Mesenchymal stem cell (in vitro differentiated cells and primary cell): ENCODE data around the gene RPS27A.

ENCODE experiments used
- DNase-seq: peaks from one replicate; pipeline ENCODE4 v3.0.0-alpha.2; 2013
- H2AFZ ChIP-seq: one replicate; pipeline ENCODE4 v1.6.1; 2013; ENCODE audit warnings: low read depth, mild to moderate bottlenecking, control low read depth, inconsistent platforms, low read length, moderate library complexity
- H2AK5ac ChIP-seq: 2 replicates; pipeline ENCODE4 v1.6.1; 2013; ENCODE audit warnings: low read length, moderate library complexity, mild to moderate bottlenecking, inconsistent platforms; ENCODE audit not compliant: severe bottlenecking
- H2BK120ac ChIP-seq: one replicate; pipeline ENCODE4 v1.6.1; 2013; ENCODE audit warnings: low read depth, mild to moderate bottlenecking, inconsistent platforms, low read length, moderate library complexity
- H2BK12ac ChIP-seq, 2 experiments: one replicate each; pipeline ENCODE4 v1.6.1; 2013; ENCODE audit warnings: inconsistent platforms in 2 of 2, low read length in 2 of 2, mild to moderate bottlenecking in 2 of 2, moderate library complexity in 2 of 2, control low read depth in 1 of 2
- H2BK15ac ChIP-seq: one replicate; pipeline ENCODE4 v1.6.1; 2013; ENCODE audit warnings: mild to moderate bottlenecking, low read depth, inconsistent platforms; ENCODE audit not compliant: poor library complexity, severe bottlenecking
- H2BK5ac ChIP-seq: 2 replicates; pipeline ENCODE4 v1.6.1; 2013; ENCODE audit warnings: low read depth, mild to moderate bottlenecking, low read length, control low read depth, inconsistent platforms; ENCODE audit not compliant: poor library complexity, severe bottlenecking
- H3K14ac ChIP-seq, 2 experiments: one replicate each; pipeline ENCODE4 v1.6.1; 2013; ENCODE audit warnings: inconsistent platforms in 2 of 2, low read length in 2 of 2, control low read depth in 1 of 2, mild to moderate bottlenecking in 1 of 2, moderate library complexity in 1 of 2
- H3K18ac ChIP-seq, 2 experiments: one replicate each; pipeline ENCODE4 v1.6.1; 2013; ENCODE audit warnings: inconsistent platforms in 2 of 2, low read length in 2 of 2, control low read depth in 1 of 2, low read depth in 1 of 2, mild to moderate bottlenecking in 1 of 2
- H3K23ac ChIP-seq, 2 experiments: one replicate each; pipeline ENCODE4 v1.6.1; 2013; ENCODE audit warnings: inconsistent platforms in 2 of 2, low read length in 2 of 2, mild to moderate bottlenecking in 2 of 2, moderate library complexity in 2 of 2, control low read depth in 1 of 2
- H3K27ac ChIP-seq: 2 replicates; pipeline ENCODE4 v1.5.1; 2013; ENCODE audit warnings: mild to moderate bottlenecking, moderate library complexity, low read length, control low read depth, inconsistent platforms; ENCODE audit not compliant: poor library complexity, severe bottlenecking
- H3K27me3 ChIP-seq, 2 experiments: 2 replicates each; pipeline versions ENCODE4 v1.6.1 to v1.7.0; 2013; ENCODE audit warnings: low read length in 2 of 2, mild to moderate bottlenecking in 2 of 2, moderate library complexity in 2 of 2, control low read depth in 1 of 2, inconsistent platforms in 1 of 2; ENCODE audit not compliant: control insufficient read depth in 1 of 2, insufficient read depth in 1 of 2
- H3K36me3 ChIP-seq, 2 experiments: 2 replicates each; pipeline versions ENCODE4 v1.6.1 to v1.7.0; 2013; ENCODE audit warnings: low read length in 2 of 2, control low read depth in 1 of 2, inconsistent platforms in 1 of 2, low read depth in 1 of 2, mild to moderate bottlenecking in 1 of 2; ENCODE audit not compliant: insufficient read depth in 2 of 2, control insufficient read depth in 1 of 2
- H3K4ac ChIP-seq, 2 experiments: one replicate each; pipeline ENCODE4 v1.6.1; 2013; ENCODE audit warnings: inconsistent platforms in 2 of 2, low read length in 2 of 2, mild to moderate bottlenecking in 2 of 2, moderate library complexity in 2 of 2, control low read depth in 1 of 2, low read depth in 1 of 2
- H3K4me1 ChIP-seq: 2 replicates; pipeline ENCODE4 v1.6.1; 2013; ENCODE audit warnings: low read depth, low read length, control low read depth; ENCODE audit not compliant: control insufficient read depth, insufficient read depth
- H3K4me2 ChIP-seq: 2 replicates; pipeline ENCODE4 v1.6.1; 2013; ENCODE audit warnings: low read length, mild to moderate bottlenecking, inconsistent platforms; ENCODE audit not compliant: poor library complexity, severe bottlenecking
- H3K4me3 ChIP-seq, 2 experiments: 2 replicates each; pipeline versions ENCODE4 v1.5.1 to v1.7.0; 2013; ENCODE audit warnings: low read length in 2 of 2, mild to moderate bottlenecking in 2 of 2, control low read depth in 1 of 2, low read depth in 1 of 2; ENCODE audit not compliant: insufficient read depth in 1 of 2
- H3K79me1 ChIP-seq: replicated peaks from 2 replicates; pipeline ENCODE4 v1.6.1; 2013; ENCODE audit warnings: mild to moderate bottlenecking, control low read depth, low read length, inconsistent platforms; ENCODE audit not compliant: poor library complexity, severe bottlenecking
- H3K9ac ChIP-seq: 2 replicates; pipeline ENCODE4 v1.7.0; 2013; ENCODE audit warnings: mild to moderate bottlenecking, low read length, moderate library complexity
- H3K9me3 ChIP-seq: 2 replicates; pipeline ENCODE4 v1.7.0; 2013; ENCODE audit warnings: mild to moderate bottlenecking, low read length; ENCODE audit not compliant: control insufficient read depth
- H4K8ac ChIP-seq: one replicate; pipeline ENCODE4 v1.6.1; 2013; ENCODE audit warnings: inconsistent platforms, mild to moderate bottlenecking, low read length, moderate library complexity
- H4K91ac ChIP-seq: one replicate; pipeline ENCODE4 v1.6.1; 2013; ENCODE audit warnings: mild to moderate bottlenecking, low read length, inconsistent platforms
- WGBS: methylation state at CpG from one replicate; pipeline ENCODE4 v1.1.7; 2013; ENCODE audit warnings: mixed read lengths; 5-methylcytosine and 5-hydroxymethylcytosine counted together

The RPS27A gene

GRCh38 chr2:55223958-55224760 lies 8.3 kb upstream of the RPS27A start:
- H3K9me3 ChIP-seq: no peaks in the 10 kb centered on the region

GRCh38 chr2:55224761-55225261 lies 7.7 kb upstream of the RPS27A start:
- peaks cover 8 to 26% of the 10 kb centered on the region in 2 experiments for H3K36me3 ChIP-seq
- H3K4ac ChIP-seq: peak overlapping the region; percentile 35 to 60
- H2BK5ac ChIP-seq: no peak overlapping the region
- peaks cover 3% of the 10 kb centered on the region for H3K4me1 ChIP-seq
- no peak overlapping the region for H3K23ac ChIP-seq
- no peak overlapping the region for H3K18ac ChIP-seq
- H3K9ac ChIP-seq: no peak overlapping the region
- no peak overlapping the region for H2AK5ac ChIP-seq
- WGBS: 82% methylated on average over 19 of the region's 19 CpGs
- H4K8ac ChIP-seq: no peak overlapping the region
- no peak overlapping the region for H3K4me3 ChIP-seq
- no peak overlapping the region for H2BK15ac ChIP-seq
- no peak overlapping the region for H2BK120ac ChIP-seq
- no peak overlapping the region for H3K4me2 ChIP-seq
- H3K27me3 ChIP-seq: no peaks in the 10 kb centered on the region
- H3K14ac ChIP-seq: no peak overlapping the region
- peaks cover 24% of the 10 kb centered on the region for H3K79me1 ChIP-seq
- H4K91ac ChIP-seq: peak overlapping the region; percentile 25
- no peak overlapping the region for H2AFZ ChIP-seq
- H2BK12ac ChIP-seq: peak overlapping the region in 1 of 2 experiments; percentile 89
- no peaks in the 10 kb centered on the region for H3K9me3 ChIP-seq
- no peak overlapping the region for H3K27ac ChIP-seq
- no peak for DNase-seq

More at GRCh38 chr2:55223958-55224760, 8.3 kb upstream of the RPS27A start:
- Histone ChIP-seq H2BK12ac (peak overlapping the region in 1 of 2 experiments; percentile 83), H3K14ac (no peak overlapping the region), H3K4me2 (no peak overlapping the region), H2AFZ (no peak overlapping the region), H2BK5ac (no peak overlapping the region), H4K8ac (no peak overlapping the region), H3K4me1 (peaks cover 3% of the 10 kb centered on the region), H3K36me3 (peaks cover 8 to 22% of the 10 kb centered on the region in 2 experiments), H3K18ac (peak overlapping the region in 1 of 2 experiments; percentile 46), H2BK120ac (no peak overlapping the region), H3K79me1 (peaks cover 23% of the 10 kb centered on the region), H3K4ac (peak overlapping the region in 1 of 2 experiments; percentile 60), H4K91ac (peak overlapping the region; percentile 4), H3K9ac (no peak overlapping the region), H3K23ac (peak overlapping the region in 1 of 2 experiments; percentile 50), H3K27ac (no peak overlapping the region), H3K4me3 (peak overlapping the region in 1 of 2 experiments; percentile 80), H3K27me3 (no peaks in the 10 kb centered on the region), H2AK5ac (no peak overlapping the region), H2BK15ac (no peak overlapping the region)
- no peak for DNase-seq
- WGBS: 95% methylated on average over 25 of the region's 25 CpGs

- H3K9ac ChIP-seq: no peak overlapping the region
- no peak overlapping the region for H3K4me3 ChIP-seq
- H3K9me3 ChIP-seq: no peaks in the 10 kb centered on the region
- H2AFZ ChIP-seq: no peak overlapping the region
- H3K27ac ChIP-seq: no peak overlapping the region
- no peak overlapping the region for H2AK5ac ChIP-seq
- peaks cover 29% of the 10 kb centered on the region for H3K79me1 ChIP-seq
- H3K36me3 ChIP-seq: peaks cover 8 to 26% of the 10 kb centered on the region in 2 experiments
- H4K91ac ChIP-seq: peak overlapping the region; percentile 23
- H3K27me3 ChIP-seq: no peaks in the 10 kb centered on the region
- H3K4me1 ChIP-seq: peaks cover 3% of the 10 kb centered on the region
- WGBS: 90% methylated on average over 18 of the region's 19 CpGs
- no peak overlapping the region for H3K4ac ChIP-seq
- no peak overlapping the region for H2BK5ac ChIP-seq
- no peak overlapping the region for H2BK12ac ChIP-seq
- no peak overlapping the region for H3K4me2 ChIP-seq
- no peak overlapping the region for H2BK15ac ChIP-seq
- no peak overlapping the region for H4K8ac ChIP-seq
- no peak overlapping the region for H2BK120ac ChIP-seq
- H3K18ac ChIP-seq: no peak overlapping the region
- no peak overlapping the region for H3K14ac ChIP-seq
- no peak overlapping the region for H3K23ac ChIP-seq
- DNase-seq: no peak
These were observed 6.9 kb upstream of the RPS27A start for GRCh38 chr2:55225481-55226020.
